ENCODE measurements around the gene MYO3B.

- no peak for TF ChIP-seq YY1 (IDR thresholded peaks at IDR 0.05; ENCODE audit: low read depth, low read length)
- no peak for TF ChIP-seq POU5F1 (IDR thresholded peaks at IDR 0.05; ENCODE audit: low read depth, low read length)
- no peak for TF ChIP-seq CTCF (IDR thresholded peaks at IDR 0.05; ENCODE audit: control extremely low read depth in 1 of 3, insufficient read depth in 1 of 3, low read depth in 1 of 3, low read length in 3 of 3)
- TF ChIP-seq POLR2A (IDR thresholded peaks at IDR 0.05; ENCODE audit: control extremely low read depth in 1 of 2, low read depth in 2 of 2, low read length in 2 of 2), result no peak
- no peak for TF ChIP-seq CBX8 (IDR thresholded peaks at IDR 0.05; ENCODE audit: borderline replicate concordance, low read depth, low read length)
- TF ChIP-seq ASH2L (IDR thresholded peaks at IDR 0.05; ENCODE audit: low read length), result no peak
- TF ChIP-seq CREB1 (IDR thresholded peaks at IDR 0.05), result no peak
- TF ChIP-seq BRCA1 (IDR thresholded peaks at IDR 0.05; ENCODE audit: low read depth, low read length), result no peak
- no peak for TF ChIP-seq JUND (IDR thresholded peaks at IDR 0.05; ENCODE audit: low read length)
- no peak for TF ChIP-seq POLR2AphosphoS5 (IDR thresholded peaks at IDR 0.05; ENCODE audit: low read depth, low read length)
- TF ChIP-seq NANOG (IDR thresholded peaks at IDR 0.05; ENCODE audit: insufficient read depth, low read depth, low read length, poor library complexity, severe bottlenecking), result no peak
- TF ChIP-seq MAX (IDR thresholded peaks at IDR 0.05), result no peak
- no peak for TF ChIP-seq ZNF274 (IDR thresholded peaks at IDR 0.05; ENCODE audit: borderline replicate concordance, extremely low read depth, low read length)
Observed at GRCh38 chr2:170503563-170503962, 325.6 kb downstream of the MYO3B start.
